ENCODE measurements around the gene WNK3.

DNA sequence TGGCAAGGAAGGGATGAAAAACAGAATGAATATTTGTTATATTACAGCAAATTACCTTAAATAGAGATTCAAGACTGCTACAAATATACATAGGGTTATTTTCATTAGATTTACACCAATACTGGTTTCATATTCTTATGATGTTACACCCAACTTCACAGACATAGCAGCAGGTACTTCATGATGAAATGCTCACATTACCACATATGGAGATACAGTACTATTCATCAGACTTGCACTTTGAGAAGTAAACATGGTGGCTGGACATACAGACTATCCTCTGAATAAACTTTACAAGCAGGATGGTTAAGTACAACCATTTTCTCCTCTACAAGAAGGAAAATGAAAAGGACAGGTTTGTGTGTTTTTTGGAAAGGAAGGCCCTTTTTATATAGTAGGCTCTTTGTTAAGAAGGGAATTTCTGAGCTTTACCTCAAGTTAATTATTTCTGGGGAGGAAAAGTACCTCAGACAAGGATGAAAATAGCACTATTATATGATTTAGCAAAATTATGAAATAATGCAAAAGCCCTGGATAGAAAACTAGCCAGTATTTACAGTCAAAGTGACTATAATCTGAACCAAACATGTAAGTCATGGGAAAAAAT, 162.8 kb downstream of the WNK3 start:
- TF ChIP-seq, protein P1, sequence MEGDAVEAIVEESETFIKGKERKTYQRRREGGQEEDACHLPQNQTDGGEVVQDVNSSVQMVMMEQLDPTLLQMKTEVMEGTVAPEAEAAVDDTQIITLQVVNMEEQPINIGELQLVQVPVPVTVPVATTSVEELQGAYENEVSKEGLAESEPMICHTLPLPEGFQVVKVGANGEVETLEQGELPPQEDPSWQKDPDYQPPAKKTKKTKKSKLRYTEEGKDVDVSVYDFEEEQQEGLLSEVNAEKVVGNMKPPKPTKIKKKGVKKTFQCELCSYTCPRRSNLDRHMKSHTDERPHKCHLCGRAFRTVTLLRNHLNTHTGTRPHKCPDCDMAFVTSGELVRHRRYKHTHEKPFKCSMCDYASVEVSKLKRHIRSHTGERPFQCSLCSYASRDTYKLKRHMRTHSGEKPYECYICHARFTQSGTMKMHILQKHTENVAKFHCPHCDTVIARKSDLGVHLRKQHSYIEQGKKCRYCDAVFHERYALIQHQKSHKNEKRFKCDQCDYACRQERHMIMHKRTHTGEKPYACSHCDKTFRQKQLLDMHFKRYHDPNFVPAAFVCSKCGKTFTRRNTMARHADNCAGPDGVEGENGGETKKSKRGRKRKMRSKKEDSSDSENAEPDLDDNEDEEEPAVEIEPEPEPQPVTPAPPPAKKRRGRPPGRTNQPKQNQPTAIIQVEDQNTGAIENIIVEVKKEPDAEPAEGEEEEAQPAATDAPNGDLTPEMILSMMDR (IDR thresholded peaks at IDR 0.05), result no peak
- no peak for TF ChIP-seq EP300 (IDR thresholded peaks at IDR 0.05; ENCODE audit: low read depth)
